NCI-H446 (cell line): Measurements from ENCODE around the gene NID1.

Source experiments
- DNase-seq, 2 experiments: peaks; one replicate each; lab custom pipeline; 2025; lab: John Stamatoyannopoulos, UW

The NID1 gene

GRCh38 chr1:236064674-236065508, at the start of gene NID1:
Gene NID1, minus strand, starts transcription at chr1:236065090. Its CDS starts 11 bp downstream, at chr1:236065079.
- DNase-seq = no peak

GRCh38 chr1:236114076-236114747, 49.3 kb upstream of the NID1 start:
- no peak for DNase-seq

- DNase-seq = no peak
Measured at GRCh38 chr1:236113324-236114032, 48.6 kb upstream of the NID1 start.

GRCh38 chr1:236112332-236112627, 47.4 kb upstream of the NID1 start:
- DNase-seq = no peak

- DNase-seq = no peak
Measured at GRCh38 chr1:236111527-236112331, 46.8 kb upstream of the NID1 start.

- DNase-seq = no peak
Measured at GRCh38 chr1:236110137-236110536, 45.2 kb upstream of the NID1 start.

- DNase-seq = no peak
Measured at GRCh38 chr1:236108027-236108648, 43.2 kb upstream of the NID1 start.

GRCh38 chr1:236107121-236107907, 42.4 kb upstream of the NID1 start:
- DNase-seq = no peak

- DNase-seq = peak; percentile 4 to 58
Measured at GRCh38 chr1:236103646-236104218, 38.8 kb upstream of the NID1 start.

GRCh38 chr1:236103059-236103458, 38.2 kb upstream of the NID1 start:
- no peak for DNase-seq

GRCh38 chr1:236102611-236103010, 37.7 kb upstream of the NID1 start:
- DNase-seq = no peak

GRCh38 chr1:236101233-236102200, 36.6 kb upstream of the NID1 start:
- DNase-seq = no peak

GRCh38 chr1:236100799-236101198, 35.9 kb upstream of the NID1 start:
- no peak for DNase-seq

GRCh38 chr1:236099355-236099974, 34.6 kb upstream of the NID1 start:
- no peak for DNase-seq

- DNase-seq = no peak
Measured at GRCh38 chr1:236098267-236098666, 33.4 kb upstream of the NID1 start.

- peak in 1 of 2 experiments; percentile 51 for DNase-seq
Measured at GRCh38 chr1:236096660-236097482, 32.0 kb upstream of the NID1 start.

- DNase-seq = no peak
Measured at GRCh38 chr1:236095705-236096520, 31.0 kb upstream of the NID1 start.
